Neuronal stem cell (in vitro differentiated cells): Measurements from ENCODE around the gene C1RL.

Experiments used
- DNase-seq: peaks from one replicate; pipeline ENCODE4 v3.0.0-alpha.2; 2013; ENCODE audit warnings: low spot score
- H2AFZ ChIP-seq: one replicate; pipeline ENCODE4 v1.6.1; 2013; ENCODE audit warnings: mild to moderate bottlenecking, low read length, inconsistent platforms
- H2AK5ac ChIP-seq: 2 replicates; pipeline ENCODE4 v1.6.1; 2013; ENCODE audit warnings: low read depth, mild to moderate bottlenecking, inconsistent platforms, low read length, moderate library complexity, mixed read lengths
- H2BK120ac ChIP-seq: 2 replicates; pipeline ENCODE4 v1.6.1; 2013; ENCODE audit warnings: low read depth, mild to moderate bottlenecking, inconsistent platforms, low read length, moderate library complexity, mixed read lengths
- H2BK12ac ChIP-seq: one replicate; pipeline ENCODE4 v1.6.1; 2013; ENCODE audit warnings: low read length, inconsistent platforms
- H2BK15ac ChIP-seq: 2 replicates; pipeline ENCODE4 v1.6.1; 2013; ENCODE audit warnings: mild to moderate bottlenecking, low read length, inconsistent platforms, mixed read lengths
- H2BK5ac ChIP-seq: one replicate; pipeline ENCODE4 v1.6.1; 2013; ENCODE audit warnings: inconsistent platforms, mild to moderate bottlenecking, low read length, moderate library complexity
- H3K14ac ChIP-seq: one replicate; pipeline ENCODE4 v1.6.1; 2013; ENCODE audit warnings: low read length, inconsistent platforms
- H3K18ac ChIP-seq: 2 replicates; pipeline ENCODE4 v1.6.1; 2013; ENCODE audit warnings: low read length, inconsistent platforms
- H3K23ac ChIP-seq: 2 replicates; pipeline ENCODE4 v1.6.1; 2013; ENCODE audit warnings: low read depth, mild to moderate bottlenecking, mixed read lengths, low read length, inconsistent platforms; ENCODE audit not compliant: poor library complexity
- H3K27ac ChIP-seq: replicated peaks from 3 replicates; pipeline ENCODE4 v1.5.1; 2013; ENCODE audit warnings: low read length, inconsistent platforms
- H3K27me3 ChIP-seq, 3 experiments: 2 replicates each; pipeline ENCODE4 v1.6.1; 2013; ENCODE audit warnings: low read length in 3 of 3, mild to moderate bottlenecking in 2 of 3, inconsistent platforms in 1 of 3, low read depth in 1 of 3, mixed read lengths in 1 of 3, moderate library complexity in 1 of 3; ENCODE audit not compliant: control insufficient read depth in 3 of 3, insufficient read depth in 3 of 3
- H3K36me3 ChIP-seq, 2 donors: replicated peaks in 1 of 2; 2 replicates each; pipeline ENCODE4 v1.6.1; 2013; ENCODE audit warnings: low read length in 2 of 2; ENCODE audit not compliant: control insufficient read depth in 2 of 2, insufficient read depth in 2 of 2
- H3K4ac ChIP-seq: 2 replicates; pipeline ENCODE4 v1.6.1; 2013; ENCODE audit warnings: inconsistent platforms, mild to moderate bottlenecking, low read length, moderate library complexity
- H3K4me1 ChIP-seq, 2 donors: 1 replicate in 1 of 2; 2 replicates in 1 of 2; pipeline ENCODE4 v1.6.1; 2013; ENCODE audit warnings: low read length in 2 of 2, low read depth in 1 of 2; ENCODE audit not compliant: control insufficient read depth in 2 of 2, insufficient read depth in 1 of 2
- H3K4me2 ChIP-seq: one replicate; pipeline ENCODE4 v1.6.1; 2013; ENCODE audit warnings: mild to moderate bottlenecking, low read length, inconsistent platforms; ENCODE audit not compliant: insufficient read depth, poor library complexity, severe bottlenecking
- H3K4me3 ChIP-seq, 2 donors: 2 replicates each; pipeline ENCODE4 v1.5.1; 2013; ENCODE audit warnings: low read length in 2 of 2, mild to moderate bottlenecking in 2 of 2, inconsistent platforms in 1 of 2, moderate library complexity in 1 of 2
- H3K79me1 ChIP-seq: one replicate; pipeline ENCODE4 v1.6.1; 2013; ENCODE audit warnings: low read depth, mild to moderate bottlenecking, inconsistent platforms, low read length, moderate library complexity
- H3K9ac ChIP-seq: one replicate; pipeline ENCODE4 v1.6.1; 2013; ENCODE audit warnings: mild to moderate bottlenecking, low read depth, low read length, inconsistent platforms; ENCODE audit not compliant: poor library complexity
- H3K9me3 ChIP-seq, 2 donors: replicated peaks in 1 of 2; 2 replicates each; pipeline versions ENCODE3 to v1.6.1; 2013; ENCODE audit warnings: low read length in 2 of 2, mild to moderate bottlenecking in 2 of 2, inconsistent platforms in 1 of 2, low read depth in 1 of 2, mixed read lengths in 1 of 2, moderate library complexity in 1 of 2; ENCODE audit not compliant: control insufficient read depth in 2 of 2, insufficient read depth in 1 of 2
- H4K8ac ChIP-seq: one replicate; pipeline ENCODE4 v1.6.1; 2013; ENCODE audit warnings: low read depth, mild to moderate bottlenecking, inconsistent platforms, low read length, moderate library complexity
- H4K91ac ChIP-seq: one replicate; pipeline ENCODE4 v1.6.1; 2013; ENCODE audit warnings: low read length, low read depth, mild to moderate bottlenecking, inconsistent platforms; ENCODE audit not compliant: poor library complexity
- WGBS, 2 donors: extraction: QIAGEN DNeasy Blood & Tissue Kit; methylation state at CpG; one replicate each; pipeline ENCODE4 v1.1.7; 2013; ENCODE audit warnings: missing lambda C conversion rate in 2 of 2, mixed read lengths in 1 of 2; ENCODE audit not compliant: insufficient read length in 2 of 2, insufficient replicate concordance in 1 of 2; ENCODE audit errors: extremely low coverage in 2 of 2; 5-methylcytosine and 5-hydroxymethylcytosine counted together

C1RL gene

GRCh38 chr12:7131502-7131866, 22.5 kb upstream of the C1RL start:
- H3K14ac ChIP-seq: peak overlapping the region; percentile 75
- peak overlapping the region; percentile 97 for H3K4me2 ChIP-seq
- no peak overlapping the region for H2BK5ac ChIP-seq
- H2BK120ac ChIP-seq: no peak overlapping the region
- H3K4me3 ChIP-seq: peak overlapping the region; percentile 89
- peak overlapping the region; percentile 98 for H2AFZ ChIP-seq
- peak overlapping the region; percentile 66 for H3K9ac ChIP-seq
- H2BK15ac ChIP-seq: no peak overlapping the region
- H3K4me1 ChIP-seq: peaks cover 9 to 20% of the 10 kb centered on the region in 2 donors
- no peaks in the 10 kb centered on the region for H3K79me1 ChIP-seq
- H2AK5ac ChIP-seq: peak overlapping the region; percentile 97
- peaks cover 18 to 35% of the 10 kb centered on the region in 2 donors for H3K36me3 ChIP-seq
- H4K8ac ChIP-seq: no peak overlapping the region
- peak overlapping the region; percentile 82 for H2BK12ac ChIP-seq
- H3K23ac ChIP-seq: no peak overlapping the region
- H3K4ac ChIP-seq: no peak overlapping the region
- H3K27ac ChIP-seq: no peak overlapping the region
- H3K27me3 ChIP-seq: peaks cover 0 to 20% (median 0%) of the 10 kb centered on the region in 3 experiments
- peak overlapping the region; percentile 41 for H3K18ac ChIP-seq
- no peak for DNase-seq
- no peak overlapping the region for H4K91ac ChIP-seq
- no peaks in the 10 kb centered on the region for H3K9me3 ChIP-seq
- WGBS, 2 donors: no CpG with 5 or more reads among the region's 7 CpGs

GRCh38 chr12:7130701-7131501, 21.9 kb upstream of the C1RL start:
- Histone ChIP-seq H2AK5ac (no peak overlapping the region), H3K23ac (no peak overlapping the region), H3K4me3 (peak overlapping the region; percentile 89), H2BK5ac (no peak overlapping the region), H3K4me1 (peaks cover 9 to 20% of the 10 kb centered on the region in 2 donors), H3K4ac (no peak overlapping the region), H4K91ac (no peak overlapping the region), H4K8ac (no peak overlapping the region), H3K14ac (no peak overlapping the region), H3K4me2 (peak overlapping the region; percentile 97), H3K18ac (peak overlapping the region; percentile 90), H2AFZ (peak overlapping the region; percentile 98), H3K79me1 (no peaks in the 10 kb centered on the region), H3K9ac (peak overlapping the region; percentile 91), H3K27me3 (peaks cover 0 to 20% (median 0%) of the 10 kb centered on the region in 3 experiments), H3K27ac (no peak overlapping the region), H3K36me3 (peaks cover 13 to 30% of the 10 kb centered on the region in 2 donors), H2BK15ac (peak overlapping the region; percentile 69), H2BK12ac (no peak overlapping the region), H3K9me3 (no peaks in the 10 kb centered on the region), H2BK120ac (no peak overlapping the region)
- no CpG with 5 or more reads among the region's 32 CpGs for WGBS, 2 donors
- DNase-seq: no peak

GRCh38 chr12:7129872-7130691, 21.1 kb upstream of the C1RL start, which contains the start of gene CLSTN3:
CLSTN3 (plus strand) TSS chr12:7130371; CDS start chr12:7130649, 278 bp downstream.
- H3K36me3 ChIP-seq: peaks cover 6 to 21% of the 10 kb centered on the region in 2 donors
- peak within 1 kb of the TSS; percentile 100 for H3K4me2 ChIP-seq
- H3K18ac ChIP-seq: peak within 1 kb of the TSS; percentile 90
- no CpG with 5 or more reads among the region's 40 CpGs for WGBS, 2 donors
- H2BK120ac ChIP-seq: no peak within 1 kb of the TSS
- H2AFZ ChIP-seq: peak within 1 kb of the TSS; percentile 98
- no peaks in the 10 kb centered on the region for H3K79me1 ChIP-seq
- no peak within 1 kb of the TSS for H3K4ac ChIP-seq
- peak within 1 kb of the TSS; percentile 81 for H2BK15ac ChIP-seq
- H3K23ac ChIP-seq: peak within 1 kb of the TSS; percentile 90
- no peak within 1 kb of the TSS for H2BK12ac ChIP-seq
- peak within 1 kb of the TSS; percentile 89 for H3K4me3 ChIP-seq
- DNase-seq: peak; percentile 83
- H3K4me1 ChIP-seq: peaks cover 9 to 20% of the 10 kb centered on the region in 2 donors
- H4K91ac ChIP-seq: peak within 1 kb of the TSS; percentile 74
- H2AK5ac ChIP-seq: peak within 1 kb of the TSS; percentile 69
- H3K9ac ChIP-seq: peak within 1 kb of the TSS; percentile 93
- H4K8ac ChIP-seq: no peak within 1 kb of the TSS
- no peak within 1 kb of the TSS for H2BK5ac ChIP-seq
- no peaks in the 10 kb centered on the region for H3K9me3 ChIP-seq
- peaks cover 0 to 20% (median 0%) of the 10 kb centered on the region in 3 experiments for H3K27me3 ChIP-seq
- H3K27ac ChIP-seq: no peak within 1 kb of the TSS
- peak within 1 kb of the TSS; percentile 39 for H3K14ac ChIP-seq
